HG03196 (cell line): ENCODE measurements around the gene KLF2.

ENCODE experiments used
- ATAC-seq: cut with Tn5 transposase; IDR thresholded peaks from one replicate; pipeline ENCODE4 v1.9.1; 2021; ENCODE audit not compliant: unreplicated experiment

The KLF2 gene

GRCh38 chr19:16306728-16307402 lies 17.8 kb upstream of the KLF2 start:
- no peak for ATAC-seq

- ATAC-seq: no peak
Observed at GRCh38 chr19:16308081-16308480, 16.5 kb upstream of the KLF2 start.

GRCh38 chr19:16309643-16310042 lies 15.0 kb upstream of the KLF2 start:
- ATAC-seq: no peak

- ATAC-seq: no peak
Observed at GRCh38 chr19:16315825-16316505, 8.7 kb upstream of the KLF2 start.

GRCh38 chr19:16316506-16316882 lies 8.1 kb upstream of the KLF2 start:
- no peak for ATAC-seq

- ATAC-seq: no peak
Observed at GRCh38 chr19:16319481-16319880, 5.1 kb upstream of the KLF2 start.

- no peak for ATAC-seq
Observed at GRCh38 chr19:16320987-16321386, 3.6 kb upstream of the KLF2 start.

GRCh38 chr19:16325161-16325527 lies 518 bp downstream of the KLF2 start:
- ATAC-seq: no peak

GRCh38 chr19:16325641-16326400 lies 1.2 kb downstream of the KLF2 start:
- no peak for ATAC-seq

GRCh38 chr19:16326401-16327168 lies 2.0 kb downstream of the KLF2 start:
- no peak for ATAC-seq

GRCh38 chr19:16327169-16327475 lies 2.5 kb downstream of the KLF2 start:
- no peak for ATAC-seq

- ATAC-seq: no peak
Observed at GRCh38 chr19:16327501-16327900, 2.9 kb downstream of the KLF2 start.

GRCh38 chr19:16327911-16328823 lies 3.5 kb downstream of the KLF2 start:
- ATAC-seq: no peak

GRCh38 chr19:16328824-16329482 lies 4.3 kb downstream of the KLF2 start:
- ATAC-seq: no peak

GRCh38 chr19:16330368-16330801 lies 5.8 kb downstream of the KLF2 start:
- peak; percentile 53 for ATAC-seq

GRCh38 chr19:16330806-16331690 lies 6.4 kb downstream of the KLF2 start:
- ATAC-seq: no peak

- no peak for ATAC-seq
Observed at GRCh38 chr19:16333001-16333586, 8.5 kb downstream of the KLF2 start.

GRCh38 chr19:16334411-16334810 lies 9.8 kb downstream of the KLF2 start:
- no peak for ATAC-seq

- ATAC-seq: no peak
Observed at GRCh38 chr19:16335226-16335625, 10.6 kb downstream of the KLF2 start.
